ENCODE results near the gene PARP11. TPM values are rescaled to one million over a fixed set of nuclear protein-coding genes. Genes with fewer than 3 reads are reported as not detected.

PARP11 gene
- total RNA-seq, 1 experiment from 2014 or later, result 5.2 TPM

DNA sequence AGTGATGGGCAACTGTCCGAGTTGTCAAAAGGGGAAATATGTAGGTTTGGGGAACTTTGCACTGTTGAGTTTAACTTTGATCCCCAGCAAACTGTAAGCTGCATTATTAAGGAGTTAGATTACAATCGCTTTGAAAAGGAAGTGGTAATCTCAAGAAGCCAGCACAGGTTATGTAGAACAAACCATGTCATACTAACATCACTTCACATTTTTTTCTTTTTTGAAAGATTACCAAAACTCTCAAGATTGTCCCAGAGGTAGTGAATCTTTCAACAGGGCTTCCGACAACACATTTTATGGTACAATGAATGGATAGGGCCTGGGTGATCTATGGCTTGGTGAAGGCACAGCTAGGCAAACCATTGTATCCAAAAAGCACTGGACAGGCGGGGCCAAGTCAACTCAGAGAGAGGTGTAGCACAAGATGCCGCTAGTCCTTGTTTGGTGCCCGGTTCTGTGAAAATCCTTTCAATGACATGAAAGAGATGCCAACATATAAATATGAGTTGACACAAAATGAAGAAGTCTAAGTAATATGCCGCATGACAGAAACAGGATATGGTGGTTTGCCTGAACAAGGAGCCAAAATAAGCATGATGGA, 24.3 kb upstream of the PARP11 start:
- Mint-ChIP-seq H3K36me3 (ENCODE audit: insufficient read depth, unreplicated experiment) (no peaks in the 10 kb centered on the region), H3K4me1 (ENCODE audit: low read depth, unreplicated experiment) (no peaks in the 10 kb centered on the region), H3K27me3 (ENCODE audit: unreplicated experiment) (peaks cover 50% of the 10 kb centered on the region), H3K27ac (ENCODE audit: unreplicated experiment) (no peak overlapping the region), H3K9me3 (ENCODE audit: low read depth, unreplicated experiment) (no peaks in the 10 kb centered on the region), H3K4me3 (ENCODE audit: low read depth, unreplicated experiment) (no peak overlapping the region)
- TF ChIP-seq, protein P1, sequence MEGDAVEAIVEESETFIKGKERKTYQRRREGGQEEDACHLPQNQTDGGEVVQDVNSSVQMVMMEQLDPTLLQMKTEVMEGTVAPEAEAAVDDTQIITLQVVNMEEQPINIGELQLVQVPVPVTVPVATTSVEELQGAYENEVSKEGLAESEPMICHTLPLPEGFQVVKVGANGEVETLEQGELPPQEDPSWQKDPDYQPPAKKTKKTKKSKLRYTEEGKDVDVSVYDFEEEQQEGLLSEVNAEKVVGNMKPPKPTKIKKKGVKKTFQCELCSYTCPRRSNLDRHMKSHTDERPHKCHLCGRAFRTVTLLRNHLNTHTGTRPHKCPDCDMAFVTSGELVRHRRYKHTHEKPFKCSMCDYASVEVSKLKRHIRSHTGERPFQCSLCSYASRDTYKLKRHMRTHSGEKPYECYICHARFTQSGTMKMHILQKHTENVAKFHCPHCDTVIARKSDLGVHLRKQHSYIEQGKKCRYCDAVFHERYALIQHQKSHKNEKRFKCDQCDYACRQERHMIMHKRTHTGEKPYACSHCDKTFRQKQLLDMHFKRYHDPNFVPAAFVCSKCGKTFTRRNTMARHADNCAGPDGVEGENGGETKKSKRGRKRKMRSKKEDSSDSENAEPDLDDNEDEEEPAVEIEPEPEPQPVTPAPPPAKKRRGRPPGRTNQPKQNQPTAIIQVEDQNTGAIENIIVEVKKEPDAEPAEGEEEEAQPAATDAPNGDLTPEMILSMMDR (IDR thresholded peaks at IDR 0.05; ENCODE audit: unreplicated experiment), result no peak
- intact Hi-C loops (cut with micrococcal nuclease; ENCODE audit: unreplicated experiment), result no loop called here
- CTCF ChIA-PET, result no interaction called here
- no TSS peak for BruUV-seq (replicated peaks)
- DNase-seq, result no peak

DNA sequence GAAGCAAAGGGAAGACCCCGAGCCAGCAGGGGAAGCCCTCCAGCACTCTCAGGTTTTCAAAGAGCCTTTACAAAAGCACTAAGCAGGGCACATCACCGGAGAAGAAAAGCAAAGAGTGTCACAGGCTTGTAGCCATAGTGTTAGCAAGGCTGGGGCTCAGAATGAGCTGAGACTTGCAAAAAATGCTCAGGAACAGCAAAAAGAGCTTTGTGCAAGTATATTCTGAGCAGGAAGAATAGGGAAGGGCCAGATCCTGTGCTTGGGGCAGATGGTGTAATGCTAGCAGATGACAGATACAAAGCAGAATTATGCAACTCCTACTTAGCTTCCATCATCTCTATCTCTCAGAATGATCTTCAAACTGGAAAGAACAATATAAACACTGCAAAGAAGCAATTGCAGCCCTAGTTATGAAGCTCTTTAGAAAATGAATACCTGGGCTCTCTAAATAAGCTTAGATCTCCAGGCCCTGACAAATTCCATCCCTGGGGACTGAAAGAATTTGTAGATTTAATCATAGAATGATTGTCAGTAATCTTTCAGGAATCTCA, 23.7 kb upstream of the PARP11 start:
- DNase-seq, result no peak
- CTCF ChIA-PET, result no interaction called here
- Mint-ChIP-seq H3K36me3 (ENCODE audit: insufficient read depth, unreplicated experiment) (no peaks in the 10 kb centered on the region), H3K4me3 (ENCODE audit: low read depth, unreplicated experiment) (no peak overlapping the region), H3K4me1 (ENCODE audit: low read depth, unreplicated experiment) (no peaks in the 10 kb centered on the region), H3K9me3 (ENCODE audit: low read depth, unreplicated experiment) (no peaks in the 10 kb centered on the region), H3K27me3 (ENCODE audit: unreplicated experiment) (peaks cover 48% of the 10 kb centered on the region), H3K27ac (ENCODE audit: unreplicated experiment) (no peak overlapping the region)
- TF ChIP-seq, protein P1 (IDR thresholded peaks at IDR 0.05; ENCODE audit: unreplicated experiment), result no peak
- no TSS peak for BruUV-seq (replicated peaks)
- intact Hi-C loops (cut with micrococcal nuclease; ENCODE audit: unreplicated experiment), result no loop called here

DNA sequence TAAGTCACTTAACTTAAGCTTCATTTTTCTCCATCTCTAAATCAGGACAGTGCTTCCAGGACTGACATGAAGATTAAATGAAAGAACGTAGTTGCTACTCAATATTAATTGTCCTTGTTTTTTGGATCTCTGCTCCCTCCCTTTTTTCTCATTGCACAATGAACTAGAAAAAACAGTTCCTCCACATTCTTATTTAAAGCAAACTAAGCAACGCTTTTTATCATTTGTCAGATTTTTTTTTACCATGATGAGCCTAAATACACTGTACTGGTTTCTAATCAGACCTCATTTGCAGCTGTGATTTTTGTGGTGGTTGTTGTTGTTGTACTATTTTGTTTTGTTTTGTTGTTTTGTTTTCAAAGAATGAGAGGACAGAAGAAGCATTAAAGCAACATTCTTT, 23.2 kb upstream of the PARP11 start:
- no peak overlapping the region for H3K4me3 Mint-ChIP-seq (ENCODE audit: low read depth, unreplicated experiment)
- no peaks in the 10 kb centered on the region for H3K4me1 Mint-ChIP-seq (ENCODE audit: low read depth, unreplicated experiment)
- no peaks in the 10 kb centered on the region for H3K9me3 Mint-ChIP-seq (ENCODE audit: low read depth, unreplicated experiment)
- DNase-seq, result no peak
- TF ChIP-seq, protein P1 (IDR thresholded peaks at IDR 0.05; ENCODE audit: unreplicated experiment), result no peak
- BruUV-seq (replicated peaks), result no TSS peak
- intact Hi-C loops (cut with micrococcal nuclease; ENCODE audit: unreplicated experiment), result no loop called here
- CTCF ChIA-PET, result no interaction called here
- no peak overlapping the region for H3K27ac Mint-ChIP-seq (ENCODE audit: unreplicated experiment)
- H3K36me3 Mint-ChIP-seq (ENCODE audit: insufficient read depth, unreplicated experiment), result no peaks in the 10 kb centered on the region
- peaks cover 48% of the 10 kb centered on the region for H3K27me3 Mint-ChIP-seq (ENCODE audit: unreplicated experiment)

DNA sequence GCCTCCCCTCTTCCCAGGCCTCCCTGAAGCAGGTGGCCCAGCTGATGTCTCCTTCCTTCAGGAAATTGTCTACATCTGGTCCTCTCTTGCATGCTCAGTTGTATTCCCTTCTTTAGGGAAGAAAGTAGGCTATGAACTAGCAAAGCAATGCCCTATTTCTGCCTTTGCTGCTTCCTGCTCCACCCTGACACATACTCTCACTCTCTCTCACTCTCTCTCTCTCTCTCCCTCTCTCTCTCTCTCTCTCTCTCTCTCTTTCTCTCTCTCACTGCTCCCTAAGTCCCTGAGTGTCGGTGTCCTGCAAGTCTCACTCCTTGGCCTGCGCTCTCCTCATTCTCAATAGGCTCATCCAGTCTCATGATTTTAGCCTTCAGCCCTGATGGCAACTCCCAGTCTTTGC, 19.4 kb upstream of the PARP11 start:
- no peak overlapping the region for H3K27ac Mint-ChIP-seq (ENCODE audit: unreplicated experiment)
- no peaks in the 10 kb centered on the region for H3K4me1 Mint-ChIP-seq (ENCODE audit: low read depth, unreplicated experiment)
- CTCF ChIA-PET, result no interaction called here
- TF ChIP-seq, protein P1 (IDR thresholded peaks at IDR 0.05; ENCODE audit: unreplicated experiment), result no peak
- H3K36me3 Mint-ChIP-seq (ENCODE audit: insufficient read depth, unreplicated experiment), result no peaks in the 10 kb centered on the region
- DNase-seq, result no peak
- no TSS peak for BruUV-seq (replicated peaks)
- no peak overlapping the region for H3K4me3 Mint-ChIP-seq (ENCODE audit: low read depth, unreplicated experiment)
- intact Hi-C loops (cut with micrococcal nuclease; ENCODE audit: unreplicated experiment), result no loop called here
- peaks cover 15% of the 10 kb centered on the region for H3K27me3 Mint-ChIP-seq (ENCODE audit: unreplicated experiment)
- no peaks in the 10 kb centered on the region for H3K9me3 Mint-ChIP-seq (ENCODE audit: low read depth, unreplicated experiment)

Data from Calu3 (cell line).